Adrenal gland (tissue), 12 donors: Measurements from ENCODE around the gene UGCG. TPM values are rescaled to one million over a fixed set of nuclear protein-coding genes. Genes with fewer than 3 reads are reported as not detected.

Source experiments
- DNase-seq, 7 donors: peaks; one replicate each; pipeline ENCODE4 v3.0.0-alpha.2; 2019 to 2020
- H3K27ac ChIP-seq, 5 donors: fragments of 200-600 bp; sonication (generic) in 4 of 5; 1 replicate in 3 of 5; 2 replicates in 2 of 5; pipeline versions ENCODE4 v1.5.1 to v1.8.0; 2016 to 2020; ENCODE audit warnings: mild to moderate bottlenecking in 1 of 5
- H3K27me3 ChIP-seq: fragments of 200-600 bp; 2 replicates; pipeline ENCODE4 v1.8.0; 2021
- H3K36me3 ChIP-seq, 2 donors: fragments of 200-600 bp; replicated peaks in 1 of 2; 1 replicate in 1 of 2; 2 replicates in 1 of 2; pipeline versions ENCODE4 v1.5.1 to v1.8.0; 2018 to 2022
- H3K4me1 ChIP-seq, 2 donors: fragments of 200-600 bp; replicated peaks in 1 of 2; 1 replicate in 1 of 2; 2 replicates in 1 of 2; pipeline versions ENCODE4 v1.5.1 to v1.8.0; 2018 to 2021
- H3K4me3 ChIP-seq, 4 donors: fragments of 200-600 bp; sonication (generic) in 3 of 4; one replicate each; pipeline ENCODE4 v1.5.1; 2016 to 2018
- H3K9me3 ChIP-seq, 3 donors: fragments of 200-600 bp; sonication (generic) in 1 of 3; replicated peaks in 1 of 3; 1 replicate in 2 of 3; 2 replicates in 1 of 3; pipeline versions ENCODE4 v1.5.1 to v1.8.0; 2016 to 2021
- CTCF ChIP-seq, 6 experiments: fragments of 450-650 bp in 4 of 6; fragments of 200-600 bp in 2 of 6; sonication (generic) in 1 of 6; IDR thresholded peaks; 1 replicate in 5 of 6; 2 replicates in 1 of 6; pipeline versions ENCODE4 v1.5.1 to v1.8.0; 2016 to 2021; ENCODE audit warnings: antibody characterized with exemption in 6 of 6, mild to moderate bottlenecking in 2 of 6, moderate library complexity in 1 of 6
- POLR2A ChIP-seq, 2 donors: fragments of 450-650 bp; IDR thresholded peaks; one replicate each; pipeline ENCODE4 v1.6.1; 2017; ENCODE audit warnings: antibody characterized with exemption in 2 of 2, mild to moderate bottlenecking in 2 of 2, moderate library complexity in 1 of 2
- WGBS, 4 donors: extraction: QIAGEN DNeasy Blood & Tissue Kit in 2 of 4; methylation state at CpG; one replicate each; pipeline versions ENCODE4 v1.1.5 to v1.1.7; 2013 to 2017; 5-methylcytosine and 5-hydroxymethylcytosine counted together
- intact Hi-C, 2 donors: fragments of 100-400 bp; cut with DNase I; formaldehyde crosslinking; loops; one replicate each; pipeline versions ENCODE4 v1.14.1 to v1.15.0; 2022 to 2023
- polyA plus RNA-seq, 3 donors: library from polyadenylated mRNA; stranded (reverse); fragments of 200-250 nt in 2 of 3; fragments of 350-450 nt in 1 of 3; fragmentation: Illumina TruSeq in 1 of 3; extraction: RNeasy Lipid Tissue Mini Kit (QIAGEN cat#74804) in 1 of 3; gene quantifications; one replicate each; pipeline ENCODE4 v1.2.3, GENCODE V29; 2013 to 2014
- total RNA-seq, 9 donors: library from RNA; depleted of rRNA in 4 of 9; stranded (reverse); fragments of >200 nt in 4 of 9; fragments of 120-200 nt in 1 of 9; fragmentation: NEBNext Ultra II Directional in 1 of 9; extraction: Animal tissue kit (Norgen Biotek cat#: 25700) in 1 of 9; gene quantifications; one replicate each; pipeline versions ENCODE4 v1.1.0 to v1.2.4, GENCODE V29; 2013 to 2023
- donor health status: healthy with polysubstance abuse.
- donor health status: Bipolar disorder and iron deficiency.
- donor health status: DM: yes; HTN: yes; CAD: no.
- donor health status: DM: no; HTN: no; CAD: no.
- donor health status: DM: no; HTN: no; CAD: no.
- donor health status: DM: yes; HTN: yes; CAD: no.

UGCG gene
- total and polyA plus RNA-seq, 12 donors: 41.4 to 139 (median 84.0) TPM

GRCh38 chr9:111913159-111913558 lies 16.5 kb downstream of the UGCG start:
- TF ChIP-seq POLR2A (IDR thresholded peaks at IDR 0.05) (no peak), CTCF (IDR thresholded peaks at IDR 0.05) (no peak)
- Histone ChIP-seq H3K9me3 (no peaks in the 10 kb centered on the region), H3K36me3 (no peaks in the 10 kb centered on the region), H3K27ac (peak overlapping the region in 1 of 5 donors; percentile 25), H3K27me3 (no peaks in the 10 kb centered on the region), H3K4me1 (peaks cover 17 to 75% of the 10 kb centered on the region in 2 donors), H3K4me3 (no peak overlapping the region)
- DNase-seq: no peak
- 48 to 58% (median 55%) methylated on average over 6 of the region's 6 CpGs for WGBS, 4 donors
- intact Hi-C loops: no loop called here

- DNase-seq: no peak
- Histone ChIP-seq H3K27me3 (no peaks in the 10 kb centered on the region), H3K4me3 (peak overlapping the region in 1 of 4 donors; percentile 17), H3K36me3 (no peaks in the 10 kb centered on the region), H3K4me1 (peaks cover 8 to 59% of the 10 kb centered on the region in 2 donors), H3K9me3 (no peaks in the 10 kb centered on the region), H3K27ac (peak overlapping the region in 1 of 5 donors; percentile 20)
- intact Hi-C loops: no loop called here
- WGBS, 4 donors: 25 to 29% (median 28%) methylated on average over 4 of the region's 4 CpGs
- TF ChIP-seq CTCF (IDR thresholded peaks at IDR 0.05) (no peak), POLR2A (IDR thresholded peaks at IDR 0.05) (no peak)
These were observed 18.3 kb downstream of the UGCG start for GRCh38 chr9:111914749-111915424.

- peak overlapping the region in 1 of 4 donors; percentile 17 for H3K4me3 ChIP-seq
- DNase-seq: no peak
- no peaks in the 10 kb centered on the region for H3K27me3 ChIP-seq
- no peaks in the 10 kb centered on the region for H3K36me3 ChIP-seq
- H3K9me3 ChIP-seq: no peaks in the 10 kb centered on the region
- TF ChIP-seq CTCF (IDR thresholded peaks at IDR 0.05): no peak
- TF ChIP-seq POLR2A (IDR thresholded peaks at IDR 0.05): no peak
- WGBS, 4 donors: 55 to 70% (median 59%) methylated on average over 3 of the region's 3 CpGs
- intact Hi-C loops: no loop called here
- H3K27ac ChIP-seq: no peak overlapping the region
- peaks cover 8 to 56% of the 10 kb centered on the region in 2 donors for H3K4me1 ChIP-seq
These were observed 18.8 kb downstream of the UGCG start for GRCh38 chr9:111915425-111915758.

- TF ChIP-seq POLR2A (IDR thresholded peaks at IDR 0.05) (no peak), CTCF (IDR thresholded peaks at IDR 0.05) (no peak)
- no peak for DNase-seq
- Histone ChIP-seq H3K27me3 (no peaks in the 10 kb centered on the region), H3K4me3 (no peak overlapping the region), H3K4me1 (peaks cover 8 to 54% of the 10 kb centered on the region in 2 donors), H3K9me3 (no peaks in the 10 kb centered on the region), H3K27ac (peak overlapping the region in 4 of 5 donors; percentile 37 to 55 (median 50)), H3K36me3 (no peaks in the 10 kb centered on the region)
- WGBS, 4 donors: 42 to 62% (median 44%) methylated on average over 3 of the region's 3 CpGs
- intact Hi-C loops: no loop called here
These were observed 19.6 kb downstream of the UGCG start for GRCh38 chr9:111916234-111916645.
